Daoy (cell line): ENCODE data around the gene DMKN. TPM values are rescaled to one million over a fixed set of nuclear protein-coding genes. Genes with fewer than 3 reads are reported as not detected.
A peak's percentile ranks its signal among the peaks of the same experiment; 100 is the strongest.
"Not testable (repeated sequence)": the region's sequence is repeated elsewhere in the genome, so short reads cannot be mapped to it uniquely, and the experiment has no call there.

Experiments used
- DNase-seq: peaks from one replicate; pipeline ENCODE4 v3.0.0-alpha.2; 2015; ENCODE audit warnings: low read depth
- total RNA-seq: library from RNA; depleted of rRNA; stranded (reverse); fragments of >200 nt; shearing (Covaris generic); gene quantifications from 2 replicates; pipeline ENCODE4 v1.2.3, GENCODE V29; 2014

DMKN gene
- total RNA-seq, 1 experiment from 2014 or later = 54.3 TPM

GRCh38 chr19:35498220-35498619 lies 15.2 kb downstream of the DMKN start:
- DNase-seq = no peak

- DNase-seq = no peak
Measured at GRCh38 chr19:35497406-35497805, 16.0 kb downstream of the DMKN start.

- DNase-seq = peak; percentile 62
Measured at GRCh38 chr19:35495107-35496064, 18.1 kb downstream of the DMKN start.

GRCh38 chr19:35493971-35494370 lies 19.5 kb downstream of the DMKN start:
- no peak for DNase-seq

GRCh38 chr19:35491836-35492360 lies 21.6 kb downstream of the DMKN start:
- no peak for DNase-seq

GRCh38 chr19:35490364-35490763 lies 23.1 kb downstream of the DMKN start, which contains the start of gene KRTDAP:
Gene KRTDAP, minus strand, starts transcription at chr19:35490464. Its CDS starts 22 bp downstream, at chr19:35490442.
- no peak for DNase-seq

GRCh38 chr19:35488677-35489076 lies 24.8 kb downstream of the DMKN start:
- no peak for DNase-seq

- no peak for DNase-seq
Measured at GRCh38 chr19:35487656-35488182, 25.7 kb downstream of the DMKN start.

- DNase-seq = no peak
Measured at GRCh38 chr19:35486268-35486708, 27.2 kb downstream of the DMKN start.

- DNase-seq = no peak
Measured at GRCh38 chr19:35484252-35485036, 29.0 kb downstream of the DMKN start.

GRCh38 chr19:35483089-35483488 lies 30.4 kb downstream of the DMKN start:
- no peak for DNase-seq

GRCh38 chr19:35478794-35479677 lies 34.4 kb downstream of the DMKN start:
- DNase-seq = no peak

- no peak for DNase-seq
Measured at GRCh38 chr19:35476149-35476548, 37.3 kb downstream of the DMKN start.

- not testable (repeated sequence) for DNase-seq
Measured at GRCh38 chr19:35474594-35474993, 38.9 kb downstream of the DMKN start.

- no peak for DNase-seq
Measured at GRCh38 chr19:35474104-35474503, 39.3 kb downstream of the DMKN start.

- no peak for DNase-seq
Measured at GRCh38 chr19:35471946-35472345, 41.5 kb downstream of the DMKN start.

GRCh38 chr19:35471075-35471474 lies 42.4 kb downstream of the DMKN start:
- not testable (repeated sequence) for DNase-seq

- DNase-seq = no peak
Measured at GRCh38 chr19:35470128-35470527, 43.3 kb downstream of the DMKN start.

GRCh38 chr19:35468637-35469036 lies 44.8 kb downstream of the DMKN start:
- DNase-seq = peak; percentile 50

GRCh38 chr19:35466259-35466658 lies 47.2 kb downstream of the DMKN start:
- no peak for DNase-seq

GRCh38 chr19:35462956-35463355 lies 50.5 kb downstream of the DMKN start:
- DNase-seq = not testable (repeated sequence)
